Measurements from ENCODE around the gene DENND2A. TPM values are rescaled to one million over a fixed set of nuclear protein-coding genes. Genes with fewer than 3 reads are reported as not detected.
"Not testable (repeated sequence)": the region's sequence is repeated elsewhere in the genome, so short reads cannot be mapped to it uniquely, and the experiment has no call there.

DENND2A gene
- total and polyA plus RNA-seq, 10 of the 15 experiments (the other 5 are each of a cell fraction or from before 2014, with no cell fraction given), result 0.01 TPM; not detected in 9

DNA sequence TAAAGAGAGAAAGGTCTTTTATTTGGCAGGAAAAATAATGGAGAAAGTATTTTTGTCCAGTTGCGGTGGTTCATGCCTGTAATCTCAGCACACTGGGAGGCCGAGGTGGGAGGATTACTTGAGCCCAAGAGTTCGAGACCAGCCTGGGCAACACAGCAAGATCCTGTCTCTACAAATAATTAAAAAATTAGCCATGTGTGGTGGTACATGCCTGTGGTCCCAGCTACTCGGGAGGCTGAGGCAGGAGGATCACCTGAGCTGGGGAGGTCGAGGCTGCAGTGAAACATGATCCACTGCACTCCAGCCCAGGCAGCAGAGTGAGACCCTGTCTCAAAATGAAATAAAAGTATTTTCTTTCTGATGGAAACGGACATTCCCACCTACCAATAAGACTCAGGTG, 83.5 kb downstream of the DENND2A start:
- ChIA-PET CTCF (no interaction called here), SMC1A (ENCODE audit: uncharacterized antibody, unreplicated experiment) (no interaction called here), RAD21 (ENCODE audit: unreplicated experiment) (no interaction called here), POLR2A (no interaction called here)
- H3K4me2 ChIP-seq (ENCODE audit: control insufficient read depth, insufficient read depth), result no peak overlapping the region
- no TSS peak for BruUV-seq (replicated peaks)
- FAIRE-seq (no peak), DNase-seq (ENCODE audit: low read depth, low spot score) (no peak), ATAC-seq (no peak)
- H3K27ac ChIP-seq (ENCODE audit: control insufficient read depth, insufficient read depth), result no peak overlapping the region
- WGBS (ENCODE audit: insufficient coverage, insufficient replicate concordance, low lambda C conversion rate, missing lambda C conversion rate), result 35% methylated on average over 6 of the region's 6 CpGs
- no peaks in the 10 kb centered on the region for H3K36me3 ChIP-seq (ENCODE audit: control insufficient read depth in 2 of 2, insufficient read depth in 2 of 2, low read length in 1 of 2)
- H3K79me2 ChIP-seq (ENCODE audit: control insufficient read depth, insufficient read depth, low read length), result no peaks in the 10 kb centered on the region
- H3K4me3 ChIP-seq, result no peak overlapping the region
- TF ChIP-seq RELA (IDR thresholded peaks at IDR 0.05; ENCODE audit: borderline replicate concordance, partially characterized antibody) (no peak), CREB1 (IDR thresholded peaks at IDR 0.05; ENCODE audit: low read depth) (no peak), TCF12 (IDR thresholded peaks at IDR 0.05; ENCODE audit: low read depth, low read length) (no peak), CHD1 (IDR thresholded peaks at IDR 0.05; ENCODE audit: low read depth, low read length) (no peak), KLF5 (IDR thresholded peaks at IDR 0.05; ENCODE audit: partially characterized antibody) (no peak), CHD4 (IDR thresholded peaks at IDR 0.05) (no peak), YY1 (IDR thresholded peaks at IDR 0.05; ENCODE audit: low read depth, low read length) (no peak), SUPT20H (IDR thresholded peaks at IDR 0.05; ENCODE audit: borderline replicate concordance, control insufficient read depth, low read depth, low read length) (no peak), SP1 (IDR thresholded peaks at IDR 0.05; ENCODE audit: low read depth, low read length) (no peak), ZNF217 (IDR thresholded peaks at IDR 0.05) (no peak), TCF3 (IDR thresholded peaks at IDR 0.05; ENCODE audit: borderline replicate concordance, insufficient read depth, low read depth, low read length) (no peak), RUNX3 (IDR thresholded peaks at IDR 0.05; ENCODE audit: low read length) (no peak), ZNF274 (IDR thresholded peaks at IDR 0.05; ENCODE audit: insufficient read depth, insufficient read length) (no peak), PAX5 (IDR thresholded peaks at IDR 0.05; ENCODE audit: borderline replicate concordance, low read depth, low read length) (no peak)
- TF ChIP-seq, protein P1, sequence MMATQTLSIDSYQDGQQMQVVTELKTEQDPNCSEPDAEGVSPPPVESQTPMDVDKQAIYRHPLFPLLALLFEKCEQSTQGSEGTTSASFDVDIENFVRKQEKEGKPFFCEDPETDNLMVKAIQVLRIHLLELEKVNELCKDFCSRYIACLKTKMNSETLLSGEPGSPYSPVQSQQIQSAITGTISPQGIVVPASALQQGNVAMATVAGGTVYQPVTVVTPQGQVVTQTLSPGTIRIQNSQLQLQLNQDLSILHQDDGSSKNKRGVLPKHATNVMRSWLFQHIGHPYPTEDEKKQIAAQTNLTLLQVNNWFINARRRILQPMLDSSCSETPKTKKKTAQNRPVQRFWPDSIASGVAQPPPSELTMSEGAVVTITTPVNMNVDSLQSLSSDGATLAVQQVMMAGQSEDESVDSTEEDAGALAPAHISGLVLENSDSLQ (IDR thresholded peaks at IDR 0.05), result no peak
- TF ChIP-seq, protein P2, sequence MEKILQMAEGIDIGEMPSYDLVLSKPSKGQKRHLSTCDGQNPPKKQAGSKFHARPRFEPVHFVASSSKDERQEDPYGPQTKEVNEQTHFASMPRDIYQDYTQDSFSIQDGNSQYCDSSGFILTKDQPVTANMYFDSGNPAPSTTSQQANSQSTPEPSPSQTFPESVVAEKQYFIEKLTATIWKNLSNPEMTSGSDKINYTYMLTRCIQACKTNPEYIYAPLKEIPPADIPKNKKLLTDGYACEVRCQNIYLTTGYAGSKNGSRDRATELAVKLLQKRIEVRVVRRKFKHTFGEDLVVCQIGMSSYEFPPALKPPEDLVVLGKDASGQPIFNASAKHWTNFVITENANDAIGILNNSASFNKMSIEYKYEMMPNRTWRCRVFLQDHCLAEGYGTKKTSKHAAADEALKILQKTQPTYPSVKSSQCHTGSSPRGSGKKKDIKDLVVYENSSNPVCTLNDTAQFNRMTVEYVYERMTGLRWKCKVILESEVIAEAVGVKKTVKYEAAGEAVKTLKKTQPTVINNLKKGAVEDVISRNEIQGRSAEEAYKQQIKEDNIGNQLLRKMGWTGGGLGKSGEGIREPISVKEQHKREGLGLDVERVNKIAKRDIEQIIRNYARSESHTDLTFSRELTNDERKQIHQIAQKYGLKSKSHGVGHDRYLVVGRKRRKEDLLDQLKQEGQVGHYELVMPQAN (conservative IDR thresholded peaks at IDR 0.05), result no peak
- H3K27me3 ChIP-seq (replicated peaks in 1 of 2; ENCODE audit: control insufficient read depth in 2 of 2, insufficient read depth in 2 of 2, low read length in 1 of 2), result no peaks in the 10 kb centered on the region
- no peaks in the 10 kb centered on the region for H3K4me1 ChIP-seq (ENCODE audit: control insufficient read depth, insufficient read depth, low read length)
- no peak overlapping the region for H2AFZ ChIP-seq (ENCODE audit: control insufficient read depth, low read depth, low read length)
- H4K20me1 ChIP-seq (ENCODE audit: control insufficient read depth, insufficient read depth), result no peaks in the 10 kb centered on the region
- intact Hi-C loops (cut with micrococcal nuclease; ENCODE audit: unreplicated experiment), result no loop called here
- no peaks in the 10 kb centered on the region for H3K9me3 ChIP-seq (replicated peaks; ENCODE audit: control insufficient read depth, insufficient read depth, low read length)
- H3K9ac ChIP-seq (ENCODE audit: control insufficient read depth, insufficient read depth, low read length), result no peak overlapping the region
- in situ Hi-C loops (cut with MboI), result no loop called here

DNA sequence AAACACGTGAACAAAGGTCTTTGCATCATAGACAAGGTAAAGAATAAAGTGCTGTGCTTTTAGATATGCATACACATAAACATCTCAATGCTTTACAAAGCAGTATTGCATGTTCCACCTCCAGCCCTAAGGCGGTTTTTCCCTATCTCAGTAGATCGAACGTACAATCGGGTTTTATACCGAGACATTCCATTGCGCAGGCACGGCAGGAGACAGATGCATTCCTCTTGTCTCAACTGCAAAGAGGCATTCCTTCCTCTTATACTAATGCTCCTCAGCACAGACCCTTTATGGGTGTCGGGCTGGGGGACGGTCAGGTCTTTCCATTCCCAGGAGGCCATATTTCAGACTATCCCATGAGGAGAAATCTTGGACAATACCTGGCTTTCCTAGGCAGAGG, 87.4 kb downstream of the DENND2A start:
- CTCF ChIA-PET; H2AFZ ChIP-seq (ENCODE audit: control insufficient read depth, low read depth, low read length); BruUV-seq (replicated peaks); H4K20me1 ChIP-seq (ENCODE audit: control insufficient read depth, insufficient read depth); FAIRE-seq; RAD21 ChIA-PET (ENCODE audit: unreplicated experiment); ATAC-seq; in situ Hi-C loops (cut with MboI); H3K4me2 ChIP-seq (ENCODE audit: control insufficient read depth, insufficient read depth); DNase-seq (ENCODE audit: low read depth, low spot score); H3K36me3 ChIP-seq (ENCODE audit: control insufficient read depth in 2 of 2, insufficient read depth in 2 of 2, low read length in 1 of 2); H3K27me3 ChIP-seq (replicated peaks in 1 of 2; ENCODE audit: control insufficient read depth in 2 of 2, insufficient read depth in 2 of 2, low read length in 1 of 2); SMC1A ChIA-PET (ENCODE audit: uncharacterized antibody, unreplicated experiment); H3K79me2 ChIP-seq (ENCODE audit: control insufficient read depth, insufficient read depth, low read length); H3K9me3 ChIP-seq (replicated peaks; ENCODE audit: control insufficient read depth, insufficient read depth, low read length); H3K4me1 ChIP-seq (ENCODE audit: control insufficient read depth, insufficient read depth, low read length); intact Hi-C loops (cut with micrococcal nuclease; ENCODE audit: unreplicated experiment); H3K4me3 ChIP-seq; H3K9ac ChIP-seq (ENCODE audit: control insufficient read depth, insufficient read depth, low read length); H3K27ac ChIP-seq (ENCODE audit: control insufficient read depth, insufficient read depth); POLR2A ChIA-PET: not testable (repeated sequence)
- 62% methylated on average over 10 of the region's 10 CpGs for WGBS (ENCODE audit: insufficient coverage, insufficient replicate concordance, low lambda C conversion rate, missing lambda C conversion rate)

All from GM12878 (cell line).